ENCODE results near the gene NLRC5. TPM values are rescaled to one million over a fixed set of nuclear protein-coding genes. Genes with fewer than 3 reads are reported as not detected.

Gene NLRC5
- total and polyA plus RNA-seq, 4 donors, result 23.9 to 46.4 (median 31.1) TPM

DNA sequence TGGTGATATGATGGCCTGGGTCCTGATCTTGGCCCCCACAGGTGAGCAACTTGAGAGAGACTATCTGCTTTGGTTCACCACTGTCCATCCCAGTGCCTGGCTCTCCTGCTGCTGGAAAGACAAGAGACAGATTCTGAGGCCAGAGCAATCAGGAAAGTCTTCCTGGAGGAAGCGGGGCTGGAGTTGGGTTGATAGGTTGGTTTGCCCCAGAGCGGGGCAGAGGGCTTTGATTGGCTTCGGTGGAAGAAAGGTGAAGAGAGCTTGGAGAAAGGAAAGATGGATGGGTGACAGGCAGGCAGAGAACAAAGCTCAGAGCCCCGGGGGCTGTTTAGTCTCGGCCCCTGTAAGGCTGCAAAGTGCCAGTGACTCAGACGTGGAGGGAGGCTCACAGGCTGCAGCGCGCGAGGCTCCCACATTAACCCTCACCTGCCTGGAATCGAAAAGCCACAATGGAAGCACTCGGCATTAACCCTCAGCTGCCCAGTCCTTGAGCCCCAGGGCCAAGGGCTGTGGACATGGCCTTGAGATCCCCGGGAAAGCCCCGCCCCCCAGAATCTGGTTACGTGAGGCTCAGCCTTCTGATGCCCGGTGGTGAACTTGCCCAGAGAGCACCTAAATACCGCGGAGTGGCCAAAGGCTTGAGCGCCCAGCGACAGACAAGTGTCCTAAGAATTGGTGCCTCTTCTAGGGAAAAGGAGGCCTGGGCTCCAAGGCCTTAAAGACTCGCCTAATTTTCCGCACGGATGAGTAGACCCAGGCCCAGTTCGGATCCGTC is 102.0 kb downstream of the NLRC5 start:
- TF ChIP-seq, protein P1, sequence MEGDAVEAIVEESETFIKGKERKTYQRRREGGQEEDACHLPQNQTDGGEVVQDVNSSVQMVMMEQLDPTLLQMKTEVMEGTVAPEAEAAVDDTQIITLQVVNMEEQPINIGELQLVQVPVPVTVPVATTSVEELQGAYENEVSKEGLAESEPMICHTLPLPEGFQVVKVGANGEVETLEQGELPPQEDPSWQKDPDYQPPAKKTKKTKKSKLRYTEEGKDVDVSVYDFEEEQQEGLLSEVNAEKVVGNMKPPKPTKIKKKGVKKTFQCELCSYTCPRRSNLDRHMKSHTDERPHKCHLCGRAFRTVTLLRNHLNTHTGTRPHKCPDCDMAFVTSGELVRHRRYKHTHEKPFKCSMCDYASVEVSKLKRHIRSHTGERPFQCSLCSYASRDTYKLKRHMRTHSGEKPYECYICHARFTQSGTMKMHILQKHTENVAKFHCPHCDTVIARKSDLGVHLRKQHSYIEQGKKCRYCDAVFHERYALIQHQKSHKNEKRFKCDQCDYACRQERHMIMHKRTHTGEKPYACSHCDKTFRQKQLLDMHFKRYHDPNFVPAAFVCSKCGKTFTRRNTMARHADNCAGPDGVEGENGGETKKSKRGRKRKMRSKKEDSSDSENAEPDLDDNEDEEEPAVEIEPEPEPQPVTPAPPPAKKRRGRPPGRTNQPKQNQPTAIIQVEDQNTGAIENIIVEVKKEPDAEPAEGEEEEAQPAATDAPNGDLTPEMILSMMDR (IDR thresholded peaks at IDR 0.05; ENCODE audit: control extremely low read depth, extremely low read depth), result no peak
- Histone ChIP-seq H3K9me3 (ENCODE audit: control insufficient read depth in 4 of 4, insufficient read depth in 3 of 4, low read length in 3 of 4) (no peaks in the 10 kb centered on the region), H3K27ac (ENCODE audit: low read depth in 1 of 2, low read length in 1 of 2) (peak overlapping the region; percentile 75 to 90), H3K27me3 (ENCODE audit: control insufficient read depth in 3 of 3, insufficient read depth in 3 of 3, low read length in 2 of 3) (no peaks in the 10 kb centered on the region), H3K4me1 (ENCODE audit: control insufficient read depth in 5 of 5, insufficient read depth in 5 of 5, low read length in 5 of 5) (peaks cover 0 to 25% (median 6%) of the 10 kb centered on the region in 5 donors), H3K36me3 (ENCODE audit: control insufficient read depth in 4 of 4, insufficient read depth in 4 of 4, low read length in 4 of 4) (no peaks in the 10 kb centered on the region), H3K4me3 (no peak overlapping the region), H3K9ac (ENCODE audit: insufficient read depth in 1 of 2, low read length in 2 of 2) (peak overlapping the region; percentile 28 to 80)
- ATAC-seq (ENCODE audit: insufficient read depth, low FRiP score), result no peak
- peak; percentile 36 to 46 (median 42) for DNase-seq
- WGBS, 2 donors, result 17 to 18% methylated on average over 24 of the region's 24 CpGs

GRCh38 chr16:57091975-57092785 is 102.8 kb downstream of the NLRC5 start, which contains the start of gene CPNE2:
Gene CPNE2 (plus strand): TSS chr16:57092583. CDS start chr16:57110743, 18,160 bp downstream.
- Histone ChIP-seq H3K9me3 (ENCODE audit: control insufficient read depth in 4 of 4, insufficient read depth in 3 of 4, low read length in 3 of 4) (no peaks in the 10 kb centered on the region), H3K27me3 (ENCODE audit: control insufficient read depth in 3 of 3, insufficient read depth in 3 of 3, low read length in 2 of 3) (no peaks in the 10 kb centered on the region), H3K36me3 (ENCODE audit: control insufficient read depth in 4 of 4, insufficient read depth in 4 of 4, low read length in 4 of 4) (no peaks in the 10 kb centered on the region), H3K4me3 (peak within 1 kb of the TSS; percentile 79), H3K27ac (ENCODE audit: low read depth in 1 of 2, low read length in 1 of 2) (peak within 1 kb of the TSS; percentile 75 to 90), H3K9ac (ENCODE audit: insufficient read depth in 1 of 2, low read length in 2 of 2) (peak within 1 kb of the TSS; percentile 28 to 80), H3K4me1 (ENCODE audit: control insufficient read depth in 5 of 5, insufficient read depth in 5 of 5, low read length in 5 of 5) (peaks cover 0 to 25% (median 6%) of the 10 kb centered on the region in 5 donors)
- TF ChIP-seq, protein P1 (IDR thresholded peaks at IDR 0.05; ENCODE audit: control extremely low read depth, extremely low read depth), result no peak
- peak; percentile 78 to 88 (median 80) for DNase-seq
- peak; percentile 63 for ATAC-seq (ENCODE audit: insufficient read depth, low FRiP score)
- 0 to 1% methylated on average over 46 to 100 of the region's 100 CpGs for WGBS, 2 donors

- Histone ChIP-seq H3K4me3 (peak overlapping the region; percentile 79), H3K9ac (ENCODE audit: insufficient read depth in 1 of 2, low read length in 2 of 2) (no peak overlapping the region), H3K4me1 (ENCODE audit: control insufficient read depth in 5 of 5, insufficient read depth in 5 of 5, low read length in 5 of 5) (peaks cover 0 to 25% (median 6%) of the 10 kb centered on the region in 5 donors), H3K36me3 (ENCODE audit: control insufficient read depth in 4 of 4, insufficient read depth in 4 of 4, low read length in 4 of 4) (no peaks in the 10 kb centered on the region), H3K27me3 (ENCODE audit: control insufficient read depth in 3 of 3, insufficient read depth in 3 of 3, low read length in 2 of 3) (no peaks in the 10 kb centered on the region), H3K9me3 (ENCODE audit: control insufficient read depth in 4 of 4, insufficient read depth in 3 of 4, low read length in 3 of 4) (no peaks in the 10 kb centered on the region), H3K27ac (ENCODE audit: low read depth in 1 of 2, low read length in 1 of 2) (peak overlapping the region; percentile 75 to 85)
- peak; percentile 7 for ATAC-seq (ENCODE audit: insufficient read depth, low FRiP score)
- DNase-seq, result peak; percentile 46 to 74 (median 64)
- WGBS, 2 donors, result 0 to 1% methylated on average over 31 to 53 of the region's 53 CpGs
- TF ChIP-seq, protein P1 (IDR thresholded peaks at IDR 0.05; ENCODE audit: control extremely low read depth, extremely low read depth), result peak; percentile 7
These were observed 103.5 kb downstream of the NLRC5 start for GRCh38 chr16:57092786-57093411.

All from lung (tissue), 12 donors.